GM12873 (cell line): ENCODE measurements around the gene RPS25.

Source experiments
- TF ChIP-seq, protein P1 (sequence below): IDR thresholded peaks from 2 replicates; pipeline ENCODE4 v1.5.1; 2012; ENCODE audit warnings: low read depth, mild to moderate bottlenecking, moderate library complexity, low read length, control low read depth; ENCODE audit not compliant: insufficient read depth; ENCODE audit errors: missing control alignments

The RPS25 gene

DNA sequence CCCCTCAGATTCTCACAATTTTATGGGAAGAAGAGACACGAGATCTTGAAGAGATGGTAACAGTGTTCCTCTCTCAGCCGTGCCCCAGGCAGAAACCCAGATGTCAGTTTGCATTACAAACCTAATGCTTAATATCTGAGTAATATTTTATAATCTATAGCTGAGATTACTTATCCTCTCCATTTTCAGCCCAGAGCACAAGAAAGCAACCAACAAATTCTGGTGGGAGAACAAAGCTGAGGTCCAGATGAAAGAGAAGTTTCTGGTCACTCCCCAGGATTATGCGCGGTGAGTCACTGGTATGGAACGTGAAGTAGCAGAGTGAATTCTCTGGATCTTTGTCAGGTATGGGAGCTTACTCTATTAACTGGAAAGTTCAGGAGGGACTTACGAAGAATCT is 19.3 kb downstream of the RPS25 start:
- TF ChIP-seq, protein P1, sequence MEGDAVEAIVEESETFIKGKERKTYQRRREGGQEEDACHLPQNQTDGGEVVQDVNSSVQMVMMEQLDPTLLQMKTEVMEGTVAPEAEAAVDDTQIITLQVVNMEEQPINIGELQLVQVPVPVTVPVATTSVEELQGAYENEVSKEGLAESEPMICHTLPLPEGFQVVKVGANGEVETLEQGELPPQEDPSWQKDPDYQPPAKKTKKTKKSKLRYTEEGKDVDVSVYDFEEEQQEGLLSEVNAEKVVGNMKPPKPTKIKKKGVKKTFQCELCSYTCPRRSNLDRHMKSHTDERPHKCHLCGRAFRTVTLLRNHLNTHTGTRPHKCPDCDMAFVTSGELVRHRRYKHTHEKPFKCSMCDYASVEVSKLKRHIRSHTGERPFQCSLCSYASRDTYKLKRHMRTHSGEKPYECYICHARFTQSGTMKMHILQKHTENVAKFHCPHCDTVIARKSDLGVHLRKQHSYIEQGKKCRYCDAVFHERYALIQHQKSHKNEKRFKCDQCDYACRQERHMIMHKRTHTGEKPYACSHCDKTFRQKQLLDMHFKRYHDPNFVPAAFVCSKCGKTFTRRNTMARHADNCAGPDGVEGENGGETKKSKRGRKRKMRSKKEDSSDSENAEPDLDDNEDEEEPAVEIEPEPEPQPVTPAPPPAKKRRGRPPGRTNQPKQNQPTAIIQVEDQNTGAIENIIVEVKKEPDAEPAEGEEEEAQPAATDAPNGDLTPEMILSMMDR: no peak

DNA sequence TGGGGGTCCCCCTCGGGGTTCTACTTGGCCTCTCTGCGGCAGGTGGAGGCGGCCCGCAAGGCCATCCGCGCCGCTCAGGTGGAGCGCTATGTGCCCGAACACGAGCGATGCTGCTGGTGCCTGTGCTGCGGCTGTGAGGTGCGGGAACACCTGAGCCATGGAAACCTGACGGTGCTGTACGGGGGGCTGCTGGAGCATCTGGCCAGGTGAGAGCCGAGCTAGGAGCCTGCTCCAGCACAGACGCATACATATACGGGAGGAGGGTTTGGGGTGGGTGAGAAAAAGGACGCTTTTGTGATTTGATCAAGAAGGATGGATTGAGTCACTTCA is 19.8 kb downstream of the RPS25 start:
- TF ChIP-seq, protein P1: no peak

DNA sequence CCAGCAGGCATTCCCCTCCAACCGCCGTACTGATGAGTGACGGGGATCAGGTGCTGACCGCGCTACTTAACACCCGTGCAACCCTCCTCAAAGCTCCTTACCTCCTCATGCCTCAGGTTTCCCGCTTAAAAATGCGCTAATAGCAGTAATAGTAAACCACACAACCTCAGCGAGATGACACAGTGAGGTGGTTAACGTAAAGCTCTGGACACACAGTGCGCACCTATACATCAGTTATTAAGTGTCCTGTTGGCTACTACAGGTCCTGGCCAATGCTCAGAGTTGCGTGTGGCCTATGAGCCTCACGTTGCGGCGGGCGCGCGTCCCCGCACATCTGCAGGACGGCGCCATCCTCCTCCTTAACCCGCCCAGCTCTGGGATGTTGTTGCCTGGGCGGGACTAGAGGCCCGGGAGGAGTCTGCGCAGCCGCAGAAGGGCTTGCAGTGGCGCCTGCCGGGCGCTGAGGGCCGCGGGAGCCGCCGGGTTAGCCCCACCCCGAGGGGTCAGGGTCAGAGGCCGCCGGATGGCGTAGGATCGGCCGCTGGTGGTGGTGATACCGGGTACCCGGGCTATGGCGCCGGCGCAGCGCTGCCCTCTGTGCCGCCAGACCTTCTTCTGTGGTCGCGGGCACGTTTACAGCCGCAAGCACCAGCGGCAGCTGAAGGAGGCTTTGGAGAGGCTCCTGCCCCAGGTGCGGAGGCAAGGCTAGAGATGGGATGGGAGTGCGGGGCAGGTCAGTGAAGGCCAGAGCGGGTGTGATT is 20.3 kb downstream of the RPS25 start, which contains the start of gene CENATAC:
Gene CENATAC, plus strand, starts transcription at position 512 of the 761 bp plus-strand sequence. Its CDS starts 60 bp downstream, at position 572.
- TF ChIP-seq, protein P1: no peak

DNA sequence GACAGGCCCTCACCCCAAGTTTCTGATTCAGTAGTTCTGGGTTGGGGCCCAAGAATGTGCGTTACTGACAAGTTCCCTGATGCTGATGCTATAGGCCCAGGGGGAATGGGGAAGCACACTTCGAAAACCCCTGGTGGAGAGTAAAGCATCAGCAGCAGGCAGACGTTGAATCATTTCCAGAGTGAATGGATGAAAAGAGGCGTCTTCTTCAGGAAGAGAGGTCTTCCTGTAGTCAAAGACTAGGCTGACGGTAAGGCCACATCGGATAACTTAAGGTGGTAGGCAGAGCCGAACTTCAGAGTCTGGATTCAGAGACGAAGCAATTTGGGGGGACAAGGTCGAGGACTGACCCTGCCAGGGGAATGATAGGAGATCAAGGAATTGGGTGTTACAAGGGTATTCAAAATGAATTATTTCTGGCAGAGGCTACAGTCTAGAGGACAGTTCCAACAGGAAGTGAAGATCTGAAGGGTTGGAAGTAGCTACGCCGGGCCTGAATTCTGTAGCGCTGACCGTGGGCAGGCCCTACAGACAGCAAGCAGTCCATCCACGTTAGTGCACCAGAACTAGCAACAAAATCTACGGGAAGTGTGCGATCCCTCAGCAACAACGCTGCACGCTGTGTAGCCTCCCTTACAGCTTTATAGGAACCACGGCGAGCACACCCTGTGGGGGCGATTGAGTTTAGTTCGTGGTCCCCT is 21.1 kb downstream of the RPS25 start:
- TF ChIP-seq, protein P1: peak; percentile 67

DNA sequence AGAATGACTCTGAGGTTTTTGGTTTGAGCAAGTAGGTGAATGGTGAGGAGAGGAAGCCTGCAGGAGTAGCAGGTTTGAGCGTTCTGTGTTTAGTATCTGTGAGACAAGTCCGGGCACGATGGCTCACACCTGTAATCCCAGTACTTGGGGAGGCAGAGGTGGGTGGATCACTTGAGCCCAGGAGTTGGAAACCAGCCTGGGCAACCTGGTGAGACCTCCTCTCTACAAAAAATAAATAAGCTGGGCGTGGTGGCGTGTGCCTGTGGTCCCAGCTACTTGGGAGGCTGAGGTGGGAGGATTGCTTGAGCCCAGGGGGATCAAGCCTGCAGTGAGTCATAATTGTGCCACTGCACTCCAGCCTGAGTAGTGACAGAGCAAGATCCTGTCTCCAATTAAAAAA is 29.9 kb downstream of the RPS25 start:
- TF ChIP-seq, protein P1: no peak

DNA sequence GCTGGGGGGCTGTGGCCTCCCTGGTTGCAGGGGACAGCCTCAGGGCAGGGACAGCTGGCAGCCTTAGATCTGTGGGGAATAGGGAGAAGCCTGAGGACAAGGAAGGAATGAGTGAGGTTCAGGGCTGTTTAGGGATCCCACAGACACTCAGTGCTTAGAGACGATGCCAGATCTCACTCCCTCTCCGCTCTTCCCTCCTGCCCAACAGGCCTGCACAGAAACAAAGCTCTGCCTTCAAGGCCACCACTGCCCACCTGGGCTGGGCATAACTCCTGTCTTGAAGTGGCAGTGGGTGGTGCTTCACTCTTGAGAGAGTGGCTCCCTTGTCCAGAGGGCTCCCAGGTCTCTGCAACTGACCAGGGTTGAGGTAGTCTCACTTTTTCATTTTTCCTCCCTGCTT is 33.3 kb downstream of the RPS25 start:
- TF ChIP-seq, protein P1: no peak

DNA sequence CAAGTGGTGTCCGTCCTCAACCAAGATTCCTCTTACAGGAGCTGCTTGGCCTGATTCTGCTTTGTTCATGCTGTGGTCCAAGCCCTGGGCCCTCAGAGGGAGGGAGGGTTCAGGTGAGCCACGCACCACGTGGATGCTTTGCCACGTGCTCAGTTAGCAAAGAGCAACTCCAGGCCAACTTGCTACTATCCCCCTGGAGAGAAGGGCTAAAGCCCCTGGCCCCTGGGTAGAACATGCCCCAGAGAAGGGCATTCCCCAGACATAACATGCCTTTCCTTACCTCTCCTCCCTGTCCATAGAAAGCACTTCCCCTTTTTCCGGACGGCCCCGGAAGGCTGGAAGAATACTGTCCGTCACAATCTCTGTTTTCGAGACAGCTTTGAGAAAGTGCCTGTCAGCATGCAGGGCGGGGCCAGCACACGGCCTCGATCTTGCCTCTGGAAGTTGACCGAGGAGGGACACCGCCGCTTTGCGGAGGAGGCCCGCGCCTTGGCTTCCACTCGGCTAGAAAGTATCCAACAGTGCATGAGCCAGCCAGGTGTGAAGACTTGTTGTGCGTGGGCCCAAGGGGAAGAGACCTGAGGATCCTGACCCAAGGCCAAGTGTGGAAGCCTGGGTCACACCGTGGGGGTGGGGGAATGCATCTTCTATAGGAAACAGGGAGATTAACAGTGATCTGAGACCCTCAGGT is 37.8 kb downstream of the RPS25 start:
- TF ChIP-seq, protein P1: no peak
